ENCODE results near the gene UBE2J2. TPM values are rescaled to one million over a fixed set of nuclear protein-coding genes. Genes with fewer than 3 reads are reported as not detected.

UBE2J2 gene
- total and polyA plus RNA-seq, 2 of the 13 experiments (the other 11 are each of a cell fraction or from before 2014, with no cell fraction given): 25.4 to 29.4 TPM

GRCh38 chr1:1237874-1238701, 35.6 kb downstream of the UBE2J2 start (continued):
- TF ChIP-seq STAT6 (CRISPR knock-in tag; IDR thresholded peaks at IDR 0.05; ENCODE audit: borderline replicate concordance) (no peak; the same call in 1 of the 2 replicates), ZNF337 (CRISPR knock-in tag; IDR thresholded peaks at IDR 0.05; ENCODE audit: borderline replicate concordance, low read depth) (no peak; the same call in 1 of the 2 replicates), NCOA2 (CRISPR knock-in tag; IDR thresholded peaks at IDR 0.05) (no peak; the same call in 1 of the 2 replicates), ZNF234 (CRISPR knock-in tag; conservative IDR thresholded peaks at IDR 0.05) (no peak), ZFY (CRISPR knock-in tag; IDR thresholded peaks at IDR 0.05) (peak; percentile 55; the same call in 1 of the 2 replicates), GATAD2A (CRISPR knock-in tag; IDR thresholded peaks at IDR 0.05) (peak; percentile 89), PAF1 (CRISPR knock-in tag; IDR thresholded peaks at IDR 0.05) (no peak), HNRNPLL (IDR thresholded peaks at IDR 0.05; ENCODE audit: low read depth, low read length, poor library complexity, severe bottlenecking) (peak; percentile 57), ZZZ3 (CRISPR knock-in tag; IDR thresholded peaks at IDR 0.05; ENCODE audit: borderline replicate concordance) (no peak), BRD4 (CRISPR knock-in tag; IDR thresholded peaks at IDR 0.05) (peak; percentile 75; the same call in 1 of the 2 replicates), KLF16 (CRISPR knock-in tag; IDR thresholded peaks at IDR 0.05) (no peak), ZNF256 (CRISPR knock-in tag; conservative IDR thresholded peaks at IDR 0.05) (no peak), ZBTB39 (CRISPR knock-in tag; IDR thresholded peaks at IDR 0.05) (peak; percentile 86; the same call in 1 of the 2 replicates), HBP1 (CRISPR knock-in tag; IDR thresholded peaks at IDR 0.05; ENCODE audit: low read depth) (no peak), THAP7 (CRISPR knock-in tag; IDR thresholded peaks at IDR 0.05) (no peak), SOX6 (IDR thresholded peaks at IDR 0.05) (no peak), SOX6 (CRISPR knock-in tag; IDR thresholded peaks at IDR 0.05) (peak; percentile 89), REXO4 (CRISPR knock-in tag; IDR thresholded peaks at IDR 0.05; ENCODE audit: borderline replicate concordance) (no peak), GPBP1L1 (CRISPR knock-in tag; IDR thresholded peaks at IDR 0.05) (no peak)

Data from HepG2 (cell line).